Upper lobe of left lung (tissue), 4 donors: ENCODE measurements around the gene FAM53B.

Source experiments
- CTCF ChIP-seq, 6 experiments: fragments of 450-650 bp in 4 of 6; fragments of 200-600 bp in 2 of 6; sonication (generic) in 2 of 6; IDR thresholded peaks; one replicate each; pipeline ENCODE4 v1.5.1; 2016 to 2019; ENCODE audit warnings: antibody characterized with exemption in 6 of 6
- EP300 ChIP-seq, 4 donors: sonication (generic); formaldehyde crosslinking; IDR thresholded peaks; one replicate each; pipeline ENCODE4 v1.5.1; 2017; ENCODE audit warnings: antibody characterized with exemption in 4 of 4, control low read depth in 2 of 4
- POLR2AphosphoS5 ChIP-seq, 2 donors: sonication (generic); formaldehyde crosslinking; IDR thresholded peaks; one replicate each; pipeline ENCODE4 v1.5.1; 2017; ENCODE audit warnings: antibody characterized with exemption in 2 of 2

GRCh38 chr10:124601431-124602120 is 142.6 kb downstream of the FAM53B start:
- TF ChIP-seq CTCF (IDR thresholded peaks at IDR 0.05) (no peak), POLR2AphosphoS5 (IDR thresholded peaks at IDR 0.05) (no peak), EP300 (IDR thresholded peaks at IDR 0.05) (no peak)
